HFFc6 (cell line): ENCODE data around the gene EEF1G. TPM values are rescaled to one million over a fixed set of nuclear protein-coding genes. Genes with fewer than 3 reads are reported as not detected.
"Not testable (repeated sequence)": the region's sequence is repeated elsewhere in the genome, so short reads cannot be mapped to it uniquely, and the experiment has no call there.

Source experiments
- DNase-seq: peaks from one replicate; pipeline ENCODE4 v3.0.0-alpha.2; 2018
- H3K27ac Mint-ChIP-seq: 2 replicates; pipeline ENCODE4 v1.8.0; 2020; ENCODE audit warnings: mild to moderate bottlenecking, mixed read lengths
- H3K27me3 Mint-ChIP-seq: 2 replicates; pipeline ENCODE4 v1.8.0; 2021; ENCODE audit warnings: mild to moderate bottlenecking, moderate library complexity, mixed read lengths; ENCODE audit not compliant: insufficient read depth
- H3K36me3 Mint-ChIP-seq: 2 replicates; pipeline ENCODE4 v1.8.0; 2021; ENCODE audit warnings: low read depth, mixed read lengths
- H3K4me1 Mint-ChIP-seq: 2 replicates; pipeline ENCODE4 v1.8.0; 2020; ENCODE audit warnings: low read depth, mixed read lengths
- H3K4me3 Mint-ChIP-seq: 2 replicates; pipeline ENCODE4 v1.8.0; 2020; ENCODE audit warnings: mild to moderate bottlenecking, moderate library complexity, mixed read lengths
- H3K9me3 Mint-ChIP-seq: 2 replicates; pipeline ENCODE4 v1.8.0; 2020; ENCODE audit warnings: mild to moderate bottlenecking, mixed read lengths
- total RNA-seq, 6 experiments: library from RNA; stranded (reverse); fragmentation: NEBNext Ultra II Directional; extraction: Animal tissue kit (Norgen Biotek cat#: 25700); gene quantifications; 2 replicates in 1 of 6; 3 replicates in 5 of 6; pipeline ENCODE4 v1.2.3, GENCODE V29; 2021
- TF ChIP-seq, protein P1 (sequence below): fragments of 200-600 bp; sonication (generic); IDR thresholded peaks from 2 replicates; pipeline ENCODE4 v1.5.0; 2021; ENCODE audit warnings: antibody characterized with exemption, mild to moderate bottlenecking

The EEF1G gene
- total RNA-seq, 6 experiments from 2014 or later = 1,302 to 1,474 (median 1,327) TPM

DNA sequence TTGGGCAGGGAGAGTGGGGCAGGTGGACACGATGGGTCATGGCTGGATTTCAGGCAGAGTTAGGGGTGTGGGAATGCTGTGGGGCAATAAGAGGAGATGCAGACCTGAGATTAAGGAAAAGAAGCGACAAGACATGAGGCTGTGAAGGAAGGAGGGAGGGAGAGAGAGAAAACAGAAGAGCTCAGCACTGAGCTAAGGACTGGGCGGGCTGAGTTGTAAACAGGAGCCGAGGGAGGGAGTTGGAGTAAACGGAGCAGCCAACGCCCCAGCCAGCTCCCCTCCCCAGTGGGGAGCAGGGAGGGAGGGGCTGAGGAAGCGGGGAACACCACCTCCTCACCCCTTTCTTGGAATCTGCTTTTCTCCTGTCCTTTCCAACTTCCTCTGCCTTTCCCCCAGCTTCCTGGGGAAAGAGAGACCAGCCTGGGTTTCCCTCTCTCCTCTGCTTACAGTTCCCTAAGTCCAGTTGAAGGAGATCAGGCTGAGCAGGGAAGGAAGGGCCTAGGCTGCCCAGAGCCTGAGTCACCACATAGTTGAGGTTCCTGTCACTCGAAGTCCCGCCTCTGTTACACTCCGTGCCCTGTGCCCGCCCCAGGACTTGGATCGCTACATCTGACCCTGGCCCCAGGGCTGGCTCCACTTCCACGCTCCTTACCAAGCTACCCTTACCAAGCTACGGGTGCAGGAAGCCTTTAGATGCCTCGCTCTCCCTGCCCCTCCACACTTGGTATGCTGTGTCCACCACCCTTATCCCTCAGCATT, 20.4 kb downstream of the EEF1G start:
- DNase-seq = peak; percentile 97
- TF ChIP-seq, protein P1, sequence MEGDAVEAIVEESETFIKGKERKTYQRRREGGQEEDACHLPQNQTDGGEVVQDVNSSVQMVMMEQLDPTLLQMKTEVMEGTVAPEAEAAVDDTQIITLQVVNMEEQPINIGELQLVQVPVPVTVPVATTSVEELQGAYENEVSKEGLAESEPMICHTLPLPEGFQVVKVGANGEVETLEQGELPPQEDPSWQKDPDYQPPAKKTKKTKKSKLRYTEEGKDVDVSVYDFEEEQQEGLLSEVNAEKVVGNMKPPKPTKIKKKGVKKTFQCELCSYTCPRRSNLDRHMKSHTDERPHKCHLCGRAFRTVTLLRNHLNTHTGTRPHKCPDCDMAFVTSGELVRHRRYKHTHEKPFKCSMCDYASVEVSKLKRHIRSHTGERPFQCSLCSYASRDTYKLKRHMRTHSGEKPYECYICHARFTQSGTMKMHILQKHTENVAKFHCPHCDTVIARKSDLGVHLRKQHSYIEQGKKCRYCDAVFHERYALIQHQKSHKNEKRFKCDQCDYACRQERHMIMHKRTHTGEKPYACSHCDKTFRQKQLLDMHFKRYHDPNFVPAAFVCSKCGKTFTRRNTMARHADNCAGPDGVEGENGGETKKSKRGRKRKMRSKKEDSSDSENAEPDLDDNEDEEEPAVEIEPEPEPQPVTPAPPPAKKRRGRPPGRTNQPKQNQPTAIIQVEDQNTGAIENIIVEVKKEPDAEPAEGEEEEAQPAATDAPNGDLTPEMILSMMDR = no peak
- Mint-ChIP-seq H3K4me1 (peaks cover 70% of the 10 kb centered on the region), H3K9me3 (no peaks in the 10 kb centered on the region), H3K4me3 (peak overlapping the region; percentile 86), H3K36me3 (peaks cover 7% of the 10 kb centered on the region), H3K27ac (peak overlapping the region; percentile 98), H3K27me3 (peaks cover 10% of the 10 kb centered on the region)

DNA sequence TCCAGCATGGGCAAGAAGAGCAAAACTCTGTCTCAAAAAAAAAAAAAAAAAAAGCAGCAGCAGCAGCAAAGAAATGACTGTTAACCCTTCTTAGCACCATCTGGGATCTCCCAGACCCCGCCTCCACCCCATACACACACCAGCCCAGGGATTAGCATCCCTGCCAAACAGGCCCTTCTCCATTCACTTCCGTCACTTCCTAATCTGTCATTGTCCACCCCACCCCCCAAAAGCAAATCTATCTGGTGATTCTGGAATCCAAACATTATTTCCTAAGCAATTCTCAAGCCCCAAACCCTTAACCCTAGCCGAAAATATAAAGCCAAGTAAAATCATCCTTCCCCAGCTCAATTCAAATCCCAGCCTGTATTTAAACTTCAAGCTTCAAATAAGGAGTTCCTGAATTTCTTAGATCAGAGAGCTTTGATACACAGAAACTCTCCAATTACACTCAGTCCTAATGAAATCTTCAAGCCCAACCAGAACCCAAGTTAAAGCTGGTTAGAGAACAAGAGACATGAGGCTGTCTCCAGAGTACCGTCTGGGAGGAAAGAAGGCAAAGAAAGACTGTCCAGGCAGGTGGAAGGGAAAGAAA, 21.1 kb downstream of the EEF1G start:
- H3K4me1 Mint-ChIP-seq = peaks cover 76% of the 10 kb centered on the region
- H3K4me3 Mint-ChIP-seq = peak overlapping the region; percentile 86
- TF ChIP-seq, protein P1 = no peak
- H3K27me3 Mint-ChIP-seq = peaks cover 10% of the 10 kb centered on the region
- no peaks in the 10 kb centered on the region for H3K9me3 Mint-ChIP-seq
- no peak for DNase-seq
- H3K27ac Mint-ChIP-seq = peak overlapping the region; percentile 98
- H3K36me3 Mint-ChIP-seq = peaks cover 7% of the 10 kb centered on the region

DNA sequence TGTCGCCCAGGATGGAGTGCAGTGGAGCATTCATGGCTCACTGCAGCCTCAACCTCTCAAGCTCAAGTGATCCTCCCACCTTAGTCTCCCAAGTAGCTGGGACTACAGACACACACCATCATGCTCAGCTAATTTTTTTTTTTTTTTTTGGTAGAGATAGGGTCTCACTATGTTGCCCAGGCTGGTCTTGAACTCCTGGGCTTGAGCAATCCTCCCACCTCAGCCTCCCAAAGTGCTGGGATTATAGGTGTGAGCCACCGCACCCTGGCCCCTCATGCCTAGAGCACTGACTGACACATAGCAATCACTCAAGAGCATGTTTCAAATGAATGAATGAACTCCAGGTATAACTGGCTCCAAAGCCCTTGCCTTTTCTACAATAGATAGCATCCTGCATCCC, 23.2 kb downstream of the EEF1G start:
- not testable (repeated sequence) for H3K9me3 Mint-ChIP-seq, H3K36me3 Mint-ChIP-seq, H3K27me3 Mint-ChIP-seq, DNase-seq, H3K4me3 Mint-ChIP-seq
- peaks cover 59% of the 10 kb centered on the region for H3K4me1 Mint-ChIP-seq
- H3K27ac Mint-ChIP-seq = peak overlapping the region; percentile 98; the same call in 1 of the 2 replicates

DNA sequence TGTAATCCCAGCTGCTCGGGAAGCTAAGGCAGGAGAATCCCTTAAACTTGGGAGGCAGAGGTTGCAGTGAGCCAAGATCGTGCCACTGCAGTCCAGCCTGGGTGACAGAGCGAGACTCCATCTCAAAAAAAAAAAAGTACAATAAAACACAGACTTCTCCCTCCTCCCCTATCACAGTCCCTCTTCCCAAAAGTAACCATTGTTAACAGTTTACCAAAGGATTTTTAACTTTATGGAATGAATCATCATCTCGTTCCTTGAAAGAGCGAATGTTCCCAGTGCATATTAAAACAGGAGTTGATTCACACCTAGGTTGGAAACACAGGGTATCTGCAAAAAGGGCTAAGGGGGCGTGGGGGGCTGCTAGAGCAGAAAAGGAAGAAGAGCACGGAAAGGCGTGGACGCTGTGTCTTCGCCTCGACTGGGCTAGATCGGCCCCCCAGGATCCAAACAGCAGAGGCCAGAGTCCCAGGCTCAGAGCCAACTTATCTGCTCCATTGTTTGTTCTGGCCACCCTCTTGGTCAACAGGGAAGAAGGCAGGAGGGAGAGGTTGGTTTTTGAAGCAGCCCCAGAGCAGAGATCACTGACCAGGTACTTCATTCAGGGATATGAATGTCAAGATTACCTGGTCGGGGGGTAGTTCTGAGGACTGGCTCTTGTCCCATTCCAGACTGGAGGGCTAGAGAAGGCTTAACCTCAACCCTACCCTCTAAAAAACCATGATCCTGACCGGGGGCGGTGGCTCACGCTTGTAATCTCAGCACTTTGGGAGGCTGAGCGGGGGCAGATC, 25.0 kb downstream of the EEF1G start:
- TF ChIP-seq, protein P1 = no peak
- Mint-ChIP-seq H3K36me3 (peaks cover 19% of the 10 kb centered on the region), H3K4me1 (peaks cover 42% of the 10 kb centered on the region), H3K27ac (no peak overlapping the region; the same call in 1 of the 2 replicates), H3K9me3 (no peaks in the 10 kb centered on the region), H3K27me3 (peaks cover 12% of the 10 kb centered on the region), H3K4me3 (no peak overlapping the region; the same call in 1 of the 2 replicates)
- DNase-seq = no peak

- TF ChIP-seq, protein P1 = no peak
- no peak for DNase-seq
- peaks cover 38% of the 10 kb centered on the region for H3K4me1 Mint-ChIP-seq
- H3K4me3 Mint-ChIP-seq = peak overlapping the region; percentile 98
- H3K36me3 Mint-ChIP-seq = peaks cover 28% of the 10 kb centered on the region
- no peaks in the 10 kb centered on the region for H3K9me3 Mint-ChIP-seq
- peak overlapping the region; percentile 81 for H3K27ac Mint-ChIP-seq
- peaks cover 14% of the 10 kb centered on the region for H3K27me3 Mint-ChIP-seq
These were observed 25.9 kb downstream of the EEF1G start for GRCh38 chr11:62547691-62548281.
